Activated CD4-positive, alpha-beta T cell treated with anti-CD3 and anti-CD28 coated beads, Interleukin-10, Interleukin-2, amounts not matched to agents 100 ng/mL and 50 ng/mL, durations not matched to agents 16 hours and 8 hours (primary cell): ENCODE data around the gene E4F1.

ENCODE experiments used
- DNase-seq: peaks from one replicate; pipeline ENCODE4 v3.0.0-alpha.2; 2020

Gene E4F1

DNA sequence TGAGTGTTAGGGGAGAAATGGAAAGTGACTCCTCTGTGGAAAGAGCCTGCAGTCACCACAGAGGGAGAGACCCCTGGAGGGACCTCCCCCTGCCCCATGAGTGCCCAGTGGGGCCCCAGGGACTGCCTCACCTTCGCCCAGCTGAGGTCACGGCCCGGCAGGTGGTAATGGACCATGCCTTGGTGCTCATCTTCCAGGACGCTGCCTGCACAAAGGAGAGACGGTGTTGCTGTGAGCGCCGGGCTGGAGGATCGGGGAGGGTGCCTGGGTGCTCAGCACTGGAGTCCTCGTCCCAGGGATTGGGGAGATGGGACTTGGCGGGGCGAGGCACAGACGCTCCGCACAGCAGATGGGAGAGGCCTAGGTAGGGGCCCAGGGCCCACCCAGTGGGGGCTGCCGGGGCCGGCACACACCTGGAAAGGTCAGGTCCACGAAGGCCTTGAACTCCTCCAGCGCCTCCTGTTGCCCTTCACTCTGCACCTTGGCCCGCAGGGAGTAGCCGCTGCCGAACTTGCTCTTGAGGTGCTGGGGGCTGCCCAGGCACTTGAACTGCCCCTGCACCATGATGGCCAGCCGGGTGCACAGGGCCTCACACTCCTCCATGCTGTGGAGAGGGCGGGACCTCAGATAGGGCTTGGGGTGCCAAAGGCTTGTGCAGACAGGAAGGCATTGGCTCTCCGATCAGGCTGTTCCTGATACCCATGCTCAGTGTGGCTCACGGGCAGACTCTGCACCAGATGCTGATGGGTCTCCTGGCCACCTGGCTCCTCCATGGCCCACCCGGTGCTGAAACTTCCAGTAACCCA lies 54.3 kb downstream of the E4F1 start:
- DNase-seq, result no peak

DNA sequence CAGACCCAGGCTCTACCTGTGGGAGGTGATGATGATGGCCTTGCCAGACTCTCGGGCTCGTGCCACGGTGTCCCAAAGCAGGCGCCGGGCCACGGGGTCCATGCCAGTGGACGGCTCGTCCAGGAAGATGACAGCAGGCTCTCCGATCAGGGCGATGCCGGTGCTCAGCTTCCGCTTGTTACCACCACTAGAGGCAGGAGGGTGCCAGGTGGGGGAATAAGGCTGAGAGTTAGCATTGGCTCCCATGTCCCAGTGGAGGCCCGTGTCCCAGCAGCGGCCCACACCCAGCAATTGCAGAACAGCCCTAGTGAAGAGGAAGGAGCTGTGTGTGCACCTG lies 54.8 kb downstream of the E4F1 start:
- no peak for DNase-seq

DNA sequence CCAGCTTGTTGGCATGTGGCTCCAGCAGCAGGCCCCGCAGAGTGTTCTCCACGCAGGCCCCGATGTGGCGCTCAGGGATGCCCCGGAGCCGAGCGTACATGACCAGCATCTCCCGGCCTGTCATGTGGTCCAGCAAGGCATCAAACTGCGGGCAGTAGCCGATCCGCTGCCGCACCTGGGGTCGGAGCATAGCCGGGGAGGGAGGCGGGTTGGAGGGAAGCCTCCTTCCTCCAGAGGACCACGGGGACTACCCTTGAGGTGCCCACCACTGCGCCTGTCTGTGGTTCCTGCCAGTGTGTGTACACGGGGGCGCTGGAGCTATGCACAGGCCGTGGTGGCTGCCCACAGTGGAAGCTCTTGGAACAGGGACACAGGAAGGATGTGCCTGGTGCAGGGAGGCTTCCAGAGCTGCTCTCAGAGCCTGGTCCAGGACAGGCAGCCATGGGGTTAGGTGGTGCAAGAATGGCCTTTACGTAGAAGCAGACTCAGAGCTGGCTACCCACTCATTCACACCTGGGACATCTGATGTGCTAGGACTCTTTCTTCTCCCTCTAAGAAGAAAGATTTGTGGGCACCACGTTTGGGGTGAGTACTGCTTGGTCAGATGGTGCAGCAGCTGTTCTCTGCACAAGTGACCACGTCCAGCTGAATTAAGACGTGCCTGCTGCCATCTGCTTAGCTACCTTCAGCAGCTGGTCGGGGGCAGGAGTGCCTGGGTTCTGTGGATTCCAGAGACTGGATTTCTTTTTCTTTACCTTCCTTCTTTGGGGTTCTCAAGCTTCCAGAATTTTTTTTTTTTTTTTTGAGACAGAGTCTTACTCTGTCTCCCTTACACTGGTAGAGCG lies 55.8 kb downstream of the E4F1 start:
- DNase-seq, result no peak

DNA sequence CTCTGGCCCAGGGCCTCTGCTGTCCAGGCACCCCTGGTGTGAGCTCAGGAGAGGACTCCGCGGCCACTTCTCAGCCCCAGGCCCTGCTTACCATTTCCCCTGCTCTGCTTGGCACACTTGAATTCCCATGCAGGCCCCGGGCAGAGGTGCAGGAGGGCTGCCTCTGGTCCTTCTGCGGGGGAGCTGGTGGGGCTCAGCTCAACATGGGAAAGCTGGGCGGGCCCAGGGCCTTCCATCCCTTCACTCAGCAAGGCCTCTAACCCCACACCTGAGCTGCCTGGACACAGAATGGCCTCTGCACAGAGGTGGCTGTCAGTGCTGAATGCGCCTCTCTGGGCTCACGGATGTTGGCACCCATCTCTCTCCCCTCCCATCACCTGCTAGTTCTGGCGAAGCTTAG lies 57.1 kb downstream of the E4F1 start:
- DNase-seq, result no peak

DNA sequence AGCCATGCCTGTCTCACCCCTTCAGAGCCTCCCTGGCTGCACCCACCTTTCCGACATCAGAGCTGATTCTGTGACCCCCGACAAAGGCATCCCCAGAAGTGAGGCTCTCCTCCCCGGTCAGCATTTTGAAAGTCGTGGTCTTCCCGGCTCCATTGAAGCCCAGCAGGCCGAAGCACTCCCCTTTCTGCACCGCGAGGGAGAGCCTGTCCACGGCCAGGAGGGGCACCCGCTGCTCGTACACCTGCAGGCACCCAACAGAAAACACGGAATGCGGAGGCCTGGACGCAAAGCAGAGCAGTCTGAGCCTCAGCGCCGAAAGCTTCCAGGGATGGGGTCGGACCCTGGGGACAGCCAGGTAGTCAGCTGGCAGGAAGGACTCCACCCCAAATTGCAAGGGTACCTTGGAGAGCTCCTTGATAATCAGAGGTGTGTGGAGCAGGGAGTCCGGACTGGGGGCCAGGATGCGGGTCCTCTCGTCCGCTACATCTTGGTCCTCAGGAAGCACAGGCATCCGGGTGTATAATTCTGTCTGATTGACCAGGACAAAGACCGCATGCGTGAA lies 57.7 kb downstream of the E4F1 start:
- no peak for DNase-seq

DNA sequence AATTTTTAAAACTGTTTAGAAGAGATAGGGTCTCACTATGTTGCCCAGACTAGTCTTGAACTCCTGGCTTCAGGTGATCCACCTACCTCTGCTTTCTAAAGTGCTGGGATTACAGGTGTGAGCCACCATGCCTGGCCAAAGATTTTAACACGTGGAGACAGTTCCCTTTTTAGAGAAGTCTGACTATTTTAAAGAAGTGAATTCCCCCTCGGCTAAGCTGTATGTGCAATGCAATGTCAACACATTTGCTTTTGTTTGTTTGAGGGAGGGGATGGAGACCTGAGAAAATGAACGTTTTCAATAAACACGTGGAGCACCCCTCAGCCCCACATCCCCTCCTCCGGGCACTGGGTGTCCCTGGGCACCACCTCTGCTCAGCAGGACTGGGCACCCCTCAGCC lies 58.9 kb downstream of the E4F1 start:
- no peak for DNase-seq

DNA sequence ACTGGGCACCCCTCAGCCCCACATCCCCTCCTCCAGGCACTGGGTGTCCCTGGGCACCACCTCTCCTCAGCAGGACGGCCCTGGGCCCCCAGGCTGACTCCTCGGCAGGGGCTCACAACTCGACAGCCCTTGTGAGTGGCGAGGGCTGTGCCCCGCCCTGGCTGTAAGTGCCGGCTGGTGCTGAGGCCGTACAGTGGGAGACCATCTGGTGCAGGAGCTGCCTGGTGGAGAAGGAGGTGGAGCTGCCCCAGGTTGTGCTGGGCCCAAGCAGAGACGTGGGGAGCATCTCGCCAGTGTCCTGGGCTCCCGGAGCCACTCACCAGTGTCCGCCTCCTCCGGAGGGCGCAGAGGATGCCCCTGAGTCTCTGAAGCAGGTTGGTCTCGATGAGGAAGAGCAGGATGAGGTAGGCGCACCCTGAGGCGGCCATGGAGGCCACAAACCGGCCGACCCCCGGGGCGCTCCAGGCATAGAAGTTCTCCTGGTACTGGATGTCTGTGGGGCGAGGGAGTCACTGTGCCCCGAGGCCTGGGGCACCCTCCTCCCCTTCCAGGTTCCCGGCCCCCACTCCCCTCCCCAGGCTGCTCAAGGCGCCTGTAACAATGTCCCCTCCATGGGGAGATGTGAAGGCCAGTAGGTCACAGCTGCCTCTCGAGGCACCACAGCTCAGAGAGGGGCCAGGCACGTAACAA lies 59.6 kb downstream of the E4F1 start:
- DNase-seq, result no peak

DNA sequence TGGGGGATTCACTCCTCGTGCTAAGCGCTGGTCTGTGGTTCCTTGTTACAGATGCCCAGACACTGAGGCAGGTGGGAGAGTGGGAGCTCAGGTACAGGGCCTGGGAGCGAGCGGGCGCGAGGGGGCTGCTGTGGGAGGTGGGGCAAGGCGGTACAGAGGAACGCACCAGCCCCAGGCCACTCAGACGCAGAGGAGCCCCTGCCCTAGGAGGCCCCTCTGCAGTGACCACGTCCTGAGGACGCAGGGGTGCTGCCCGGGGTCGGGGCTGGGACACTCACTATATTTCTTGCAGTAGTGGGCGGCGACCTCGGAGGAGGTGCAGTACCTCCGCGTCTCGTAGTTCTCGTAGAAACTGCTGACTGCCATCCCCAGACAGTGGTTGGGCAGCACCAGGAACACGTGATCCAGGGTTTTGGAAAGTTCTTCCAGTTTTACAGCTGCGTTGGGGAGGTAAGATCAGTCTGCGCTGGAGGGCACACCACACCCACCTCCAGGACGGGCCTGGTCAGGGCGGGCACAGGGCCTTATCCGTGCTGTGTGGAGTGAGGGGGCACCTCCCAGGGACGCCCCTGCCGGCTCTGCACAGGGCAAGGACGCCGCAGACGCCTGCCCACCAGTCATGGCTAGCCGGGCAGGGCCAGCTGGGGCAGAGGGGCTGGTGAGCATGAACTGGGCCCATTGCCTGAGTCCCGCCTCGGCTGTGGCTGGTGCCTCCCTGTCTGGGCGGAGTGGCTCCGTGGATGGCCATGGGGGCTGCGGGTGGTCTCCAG lies 60.8 kb downstream of the E4F1 start:
- no peak for DNase-seq

DNA sequence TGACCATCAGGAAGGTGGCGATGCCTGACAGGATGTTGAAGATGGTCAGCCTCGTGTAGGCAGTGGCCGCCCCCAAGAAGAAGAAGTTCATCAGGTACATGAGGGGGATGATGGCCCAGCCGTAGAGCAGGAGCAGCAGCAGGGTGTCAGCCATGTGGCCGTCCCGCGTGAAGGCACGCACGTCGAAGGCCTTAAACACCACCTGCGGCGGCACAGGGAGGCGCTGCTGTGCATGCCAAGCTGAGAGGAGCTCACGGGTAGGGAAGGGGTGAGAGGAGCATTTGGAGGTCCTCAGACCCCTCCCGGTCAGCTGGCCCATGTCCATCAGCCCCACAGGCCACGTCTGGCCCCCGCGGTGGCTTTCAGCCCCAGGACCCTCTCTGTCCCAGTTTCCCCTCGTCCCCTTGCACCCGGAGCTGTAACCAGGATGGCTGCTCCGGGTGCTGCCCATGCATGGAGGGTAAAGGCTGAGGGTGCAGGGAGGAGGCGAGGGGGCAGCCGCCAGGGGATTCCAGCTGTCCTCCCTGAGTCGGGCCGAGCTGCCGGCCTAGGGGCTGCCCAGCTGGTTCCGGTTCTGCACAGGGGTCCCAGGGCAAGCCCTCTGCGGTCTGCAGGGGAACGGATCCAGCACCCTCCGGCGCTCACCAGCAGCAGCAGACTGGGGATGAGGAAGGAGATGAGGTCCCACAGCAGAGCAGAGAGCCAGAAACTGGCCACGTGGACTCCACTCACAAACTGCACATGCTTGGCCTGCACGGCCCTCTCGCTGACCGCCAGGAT lies 61.6 kb downstream of the E4F1 start:
- DNase-seq, result no peak
